Caco-2 (cell line): ENCODE data around the gene ZSWIM4. TPM values are rescaled to one million over a fixed set of nuclear protein-coding genes. Genes with fewer than 3 reads are reported as not detected.

ENCODE experiments used
- BruUV-seq: library from RNA; stranded (reverse); fragments of 400-500 nt; replicated peaks from 2 replicates; lab custom pipeline; 2021; lab: Mats Ljungman, UMichigan
- CTCF ChIA-PET: fragments of 300-600 bp; sonication (Branson Sonifier 250); formaldehyde crosslinking; loops from one replicate; lab custom pipeline; 2022; ENCODE audit warnings: antibody characterized with exemption; lab: Charles Lee
- POLR2A ChIA-PET: fragments of 300-600 bp; sonication (Branson Sonifier 250); formaldehyde crosslinking; loops from one replicate; lab custom pipeline; 2022; ENCODE audit warnings: antibody characterized with exemption; lab: Charles Lee
- DNase-seq, 2 experiments: peaks; one replicate each; pipeline versions ENCODE4 v3.0.0 to v3.0.0-alpha.2; 2020 to 2022
- H3K27me3 ChIP-seq: replicated peaks from 2 replicates; pipeline ENCODE4 v1.6.0; 2011; ENCODE audit warnings: low read length; ENCODE audit not compliant: control insufficient read depth, insufficient read depth
- H3K36me3 ChIP-seq: 2 replicates; pipeline ENCODE4 v1.5.1; 2011; ENCODE audit warnings: low read length; ENCODE audit not compliant: control insufficient read depth, insufficient read depth
- H3K4me1 ChIP-seq: fragments of 250-450 bp; sonication (Bioruptor Pico); 2 replicates; pipeline ENCODE4 v1.5.1; 2020; ENCODE audit warnings: mild to moderate bottlenecking
- H3K4me3 ChIP-seq: 2 replicates; pipeline ENCODE4 v1.5.1; 2011; ENCODE audit warnings: low read depth, mild to moderate bottlenecking, control low read depth, low read length
- H3K9me3 ChIP-seq: fragments of 250-450 bp; sonication (Bioruptor Pico); 2 replicates; pipeline ENCODE4 v1.5.1; 2020; ENCODE audit warnings: mild to moderate bottlenecking, moderate library complexity
- H3K27ac Mint-ChIP-seq: one replicate; pipeline ENCODE4 v1.8.0; 2022; ENCODE audit warnings: mixed read lengths; ENCODE audit not compliant: unreplicated experiment
- H3K27me3 Mint-ChIP-seq: one replicate; pipeline ENCODE4 v1.8.0; 2022; ENCODE audit warnings: mixed read lengths; ENCODE audit not compliant: insufficient read depth, unreplicated experiment
- H3K36me3 Mint-ChIP-seq: one replicate; pipeline ENCODE4 v1.8.0; 2022; ENCODE audit warnings: mild to moderate bottlenecking, mixed read lengths; ENCODE audit not compliant: insufficient read depth, unreplicated experiment
- H3K4me1 Mint-ChIP-seq: one replicate; pipeline ENCODE4 v1.8.0; 2022; ENCODE audit warnings: low read depth, mixed read lengths; ENCODE audit not compliant: unreplicated experiment
- H3K4me3 Mint-ChIP-seq: one replicate; pipeline ENCODE4 v1.8.0; 2022; ENCODE audit warnings: mild to moderate bottlenecking, moderate library complexity, mixed read lengths; ENCODE audit not compliant: unreplicated experiment
- H3K9me3 Mint-ChIP-seq: one replicate; pipeline ENCODE4 v1.8.0; 2022; ENCODE audit warnings: mixed read lengths; ENCODE audit not compliant: unreplicated experiment
- CTCF ChIP-seq, 2 experiments: fragments of 200-600 bp in 1 of 2; IDR thresholded peaks; 1 replicate in 1 of 2; 2 replicates in 1 of 2; pipeline versions ENCODE4 v1.5.1 to v1.8.0; 2011 to 2022; ENCODE audit warnings: antibody characterized with exemption in 1 of 2, control low read depth in 1 of 2, inconsistent platforms in 1 of 2, low read depth in 1 of 2, low read length in 1 of 2, mild to moderate bottlenecking in 1 of 2, moderate library complexity in 1 of 2; ENCODE audit not compliant: insufficient read depth in 1 of 2, severe bottlenecking in 1 of 2, unreplicated experiment in 1 of 2
- intact Hi-C: fragments of 100-400 bp; cut with micrococcal nuclease; formaldehyde crosslinking; loops from one replicate; pipeline ENCODE4 v1.10.0; 2022; ENCODE audit not compliant: unreplicated experiment
- total RNA-seq: library from RNA; stranded (reverse); gene quantifications from 2 replicates; pipeline ENCODE4 v1.2.3, GENCODE V29; 2022

The ZSWIM4 gene
- total RNA-seq, 1 experiment from 2014 or later = 4.0 TPM

GRCh38 chr19:13764101-13764807 lies 31.0 kb upstream of the ZSWIM4 start, which contains the start of gene MRI1:
Gene MRI1 (plus strand): TSS chr19:13764522. CDS start chr19:13764589, 67 bp downstream.
- intact Hi-C loops = loop anchor here (1.0 kb wide), 1 partner anchor 33 kb away; no protein-coding TSS in a partner anchor
- BruUV-seq = no TSS peak

GRCh38 chr19:13764821-13765394 lies 30.3 kb upstream of the ZSWIM4 start:
- Histone ChIP-seq H3K9me3 (no peaks in the 10 kb centered on the region), H3K4me3 (peak overlapping the region; percentile 58), H3K4me1 (peaks cover 4% of the 10 kb centered on the region; the same call in 1 of the 2 replicates), H3K27me3 (no peaks in the 10 kb centered on the region), H3K36me3 (no peaks in the 10 kb centered on the region)
- peak in 1 of 2 experiments; percentile 44 for DNase-seq
- ChIA-PET CTCF (no interaction called here), POLR2A (interaction anchor here (0.5 to 2.0 kb wide), 4 partner anchors 9 to 89 kb away, joined by 5 to 9 read pairs (median 5); partner anchors contain the start of genes C19orf53 and ZSWIM4)
- no peak for TF ChIP-seq CTCF (IDR thresholded peaks at IDR 0.05; ENCODE audit: insufficient read depth in 1 of 2, low read depth in 1 of 2, low read length in 1 of 2, severe bottlenecking in 1 of 2, unreplicated experiment in 1 of 2)
- intact Hi-C loops = loop anchor here (1.0 kb wide), 1 partner anchor 34 kb away; no protein-coding TSS in a partner anchor
- no TSS peak for BruUV-seq
- no peaks in the 10 kb centered on the region for H3K27me3 Mint-ChIP-seq
- peak overlapping the region; percentile 80 for H3K4me3 Mint-ChIP-seq
- H3K9me3 Mint-ChIP-seq = no peaks in the 10 kb centered on the region
- H3K36me3 Mint-ChIP-seq = peaks cover 13% of the 10 kb centered on the region
- no peak overlapping the region for H3K27ac Mint-ChIP-seq
- H3K4me1 Mint-ChIP-seq = peaks cover 9% of the 10 kb centered on the region

More at GRCh38 chr19:13764101-13764807, 31.0 kb upstream of the ZSWIM4 start, which contains the start of gene MRI1:
- Mint-ChIP-seq H3K27ac (peak within 1 kb of the TSS; percentile 57), H3K36me3 (peaks cover 13% of the 10 kb centered on the region), H3K4me3 (peak within 1 kb of the TSS; percentile 80), H3K27me3 (no peaks in the 10 kb centered on the region), H3K9me3 (no peaks in the 10 kb centered on the region), H3K4me1 (peaks cover 9% of the 10 kb centered on the region)
- ChIA-PET POLR2A (interaction anchor here (0.5 to 2.0 kb wide), 5 partner anchors 10 to 97 kb away, joined by 3 to 9 read pairs (median 5); partner anchors contain the start of genes C19orf53 and ZSWIM4), CTCF (no interaction called here)
- DNase-seq = peak; percentile 79 to 80
- no peaks in the 10 kb centered on the region for H3K36me3 ChIP-seq
- no peaks in the 10 kb centered on the region for H3K27me3 ChIP-seq
- H3K9me3 ChIP-seq = no peaks in the 10 kb centered on the region
- no peak for TF ChIP-seq CTCF (IDR thresholded peaks at IDR 0.05; ENCODE audit: insufficient read depth in 1 of 2, low read depth in 1 of 2, low read length in 1 of 2, severe bottlenecking in 1 of 2, unreplicated experiment in 1 of 2)
- H3K4me1 ChIP-seq = peaks cover 4% of the 10 kb centered on the region; the same call in 1 of the 2 replicates
- peak within 1 kb of the TSS; percentile 58 for H3K4me3 ChIP-seq

- Histone ChIP-seq H3K4me3 (peak overlapping the region; percentile 58), H3K36me3 (no peaks in the 10 kb centered on the region), H3K4me1 (peaks cover 4% of the 10 kb centered on the region; the same call in 1 of the 2 replicates), H3K27me3 (no peaks in the 10 kb centered on the region), H3K9me3 (no peaks in the 10 kb centered on the region)
- CTCF ChIA-PET = no interaction called here
- no peak overlapping the region for H3K27ac Mint-ChIP-seq
- BruUV-seq = no TSS peak
- no peaks in the 10 kb centered on the region for H3K9me3 Mint-ChIP-seq
- POLR2A ChIA-PET = interaction anchor here (0.5 to 2.0 kb wide), 3 partner anchors 8 to 88 kb away, joined by 5 to 9 read pairs (median 5); partner anchors contain the start of gene C19orf53
- intact Hi-C loops = no loop called here
- H3K4me1 Mint-ChIP-seq = peaks cover 9% of the 10 kb centered on the region
- H3K36me3 Mint-ChIP-seq = peaks cover 13% of the 10 kb centered on the region
- peak overlapping the region; percentile 80 for H3K4me3 Mint-ChIP-seq
- no peak for TF ChIP-seq CTCF (IDR thresholded peaks at IDR 0.05; ENCODE audit: insufficient read depth in 1 of 2, low read depth in 1 of 2, low read length in 1 of 2, severe bottlenecking in 1 of 2, unreplicated experiment in 1 of 2)
- no peaks in the 10 kb centered on the region for H3K27me3 Mint-ChIP-seq
- DNase-seq = no peak
Measured at GRCh38 chr19:13765395-13766094, 29.7 kb upstream of the ZSWIM4 start.
